Sigmoid colon (tissue), 7 donors: ENCODE results near the gene GP2. TPM values are rescaled to one million over a fixed set of nuclear protein-coding genes. Genes with fewer than 3 reads are reported as not detected.

Experiments
- DNase-seq: peaks from one replicate; pipeline ENCODE4 v3.0.0-alpha.2; 2019
- H3K27ac ChIP-seq, 4 donors: fragments of 200-600 bp; sonication (generic); one replicate each; pipeline ENCODE4 v1.5.1; 2016 to 2019; ENCODE audit warnings: mild to moderate bottlenecking in 1 of 4
- H3K27me3 ChIP-seq, 3 donors: fragments of 200-600 bp; sonication (generic); one replicate each; pipeline ENCODE4 v1.5.1; 2019; ENCODE audit warnings: mild to moderate bottlenecking in 1 of 3
- H3K36me3 ChIP-seq, 4 donors: fragments of 200-600 bp; sonication (generic); one replicate each; pipeline ENCODE4 v1.5.1; 2016 to 2019
- H3K4me1 ChIP-seq, 4 donors: fragments of 200-600 bp; sonication (generic); one replicate each; pipeline ENCODE4 v1.5.1; 2017 to 2019
- H3K4me3 ChIP-seq, 4 donors: fragments of 200-600 bp; sonication (generic); one replicate each; pipeline ENCODE4 v1.5.1; 2017 to 2019; ENCODE audit warnings: mild to moderate bottlenecking in 2 of 4, moderate library complexity in 1 of 4
- H3K9me3 ChIP-seq, 4 donors: fragments of 200-600 bp in 3 of 4; sonication (generic) in 3 of 4; one replicate each; pipeline versions ENCODE4 v1.5.1 to v1.6.1; 2013 to 2019
- EP300 ChIP-seq, 4 donors: sonication (generic); formaldehyde crosslinking; IDR thresholded peaks; one replicate each; pipeline ENCODE4 v1.6.1; 2017; ENCODE audit warnings: antibody characterized with exemption in 4 of 4
- POLR2A ChIP-seq, 2 donors: fragments of 450-650 bp; IDR thresholded peaks; one replicate each; pipeline ENCODE4 v1.6.1; 2016; ENCODE audit warnings: antibody characterized with exemption in 2 of 2, mild to moderate bottlenecking in 2 of 2, moderate library complexity in 2 of 2
- POLR2AphosphoS5 ChIP-seq, 4 donors: sonication (generic); formaldehyde crosslinking; IDR thresholded peaks; one replicate each; pipeline ENCODE4 v1.6.1; 2017; ENCODE audit warnings: antibody characterized with exemption in 4 of 4
- WGBS, 2 donors: extraction: QIAGEN DNeasy Blood & Tissue Kit; methylation state at CpG; one replicate each; pipeline ENCODE4 v1.1.7; 2013; 5-methylcytosine and 5-hydroxymethylcytosine counted together
- intact Hi-C: fragments of 100-400 bp; cut with DNase I; formaldehyde crosslinking; loops from one replicate; pipeline ENCODE4 v1.15.1; 2023
- polyA plus RNA-seq, 3 donors: library from polyadenylated mRNA; stranded (reverse); fragments of 200-250 nt; gene quantifications; one replicate each; pipeline ENCODE4 v1.2.3, GENCODE V29; 2013
- total RNA-seq, 4 donors: library from RNA; depleted of rRNA; stranded (reverse); fragments of >200 nt; gene quantifications; one replicate each; pipeline ENCODE4 v1.1.0, GENCODE V29; 2016
- TF ChIP-seq, protein P1 (sequence below), 4 experiments: fragments of 450-650 bp in 3 of 4; fragments of 200-600 bp in 1 of 4; IDR thresholded peaks; one replicate each; pipeline ENCODE4 v1.5.1; 2016 to 2019; ENCODE audit warnings: antibody characterized with exemption in 4 of 4, mild to moderate bottlenecking in 3 of 4, moderate library complexity in 2 of 4
- donor health status: healthy with polysubstance abuse.
- donor health status: Bipolar disorder and iron deficiency.
- donor health status: healthy.

GP2 gene
- total and polyA plus RNA-seq, 7 donors: 1.0 to 12.0 (median 3.5) TPM; not detected in 4

DNA sequence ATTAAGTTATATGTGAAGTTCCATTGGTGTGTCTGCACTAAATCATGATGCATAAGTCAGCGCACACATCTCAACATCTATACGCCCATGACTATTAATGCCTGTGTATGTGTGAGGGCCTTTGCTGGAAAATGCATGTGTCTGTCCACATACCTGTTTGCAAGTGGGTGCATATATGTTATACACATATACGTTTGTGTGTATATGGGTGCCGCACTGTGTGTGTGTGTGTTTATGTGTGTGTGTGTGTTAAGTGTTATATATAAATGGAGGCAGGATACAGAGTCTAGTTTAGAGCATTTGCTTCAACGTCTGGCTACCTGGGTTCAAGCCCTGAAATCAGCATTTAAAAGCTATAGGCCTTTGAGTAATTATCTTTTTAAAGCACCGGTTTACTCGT is 19.5 kb downstream of the GP2 start:
- TF ChIP-seq EP300 (IDR thresholded peaks at IDR 0.05) (no peak), POLR2A (IDR thresholded peaks at IDR 0.05) (no peak), POLR2AphosphoS5 (IDR thresholded peaks at IDR 0.05) (no peak)
- TF ChIP-seq, protein P1, sequence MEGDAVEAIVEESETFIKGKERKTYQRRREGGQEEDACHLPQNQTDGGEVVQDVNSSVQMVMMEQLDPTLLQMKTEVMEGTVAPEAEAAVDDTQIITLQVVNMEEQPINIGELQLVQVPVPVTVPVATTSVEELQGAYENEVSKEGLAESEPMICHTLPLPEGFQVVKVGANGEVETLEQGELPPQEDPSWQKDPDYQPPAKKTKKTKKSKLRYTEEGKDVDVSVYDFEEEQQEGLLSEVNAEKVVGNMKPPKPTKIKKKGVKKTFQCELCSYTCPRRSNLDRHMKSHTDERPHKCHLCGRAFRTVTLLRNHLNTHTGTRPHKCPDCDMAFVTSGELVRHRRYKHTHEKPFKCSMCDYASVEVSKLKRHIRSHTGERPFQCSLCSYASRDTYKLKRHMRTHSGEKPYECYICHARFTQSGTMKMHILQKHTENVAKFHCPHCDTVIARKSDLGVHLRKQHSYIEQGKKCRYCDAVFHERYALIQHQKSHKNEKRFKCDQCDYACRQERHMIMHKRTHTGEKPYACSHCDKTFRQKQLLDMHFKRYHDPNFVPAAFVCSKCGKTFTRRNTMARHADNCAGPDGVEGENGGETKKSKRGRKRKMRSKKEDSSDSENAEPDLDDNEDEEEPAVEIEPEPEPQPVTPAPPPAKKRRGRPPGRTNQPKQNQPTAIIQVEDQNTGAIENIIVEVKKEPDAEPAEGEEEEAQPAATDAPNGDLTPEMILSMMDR (IDR thresholded peaks at IDR 0.05): no peak
- Histone ChIP-seq H3K9me3 (no peaks in the 10 kb centered on the region), H3K4me1 (no peaks in the 10 kb centered on the region), H3K27ac (no peak overlapping the region), H3K36me3 (no peaks in the 10 kb centered on the region), H3K4me3 (no peak overlapping the region), H3K27me3 (no peaks in the 10 kb centered on the region)
- DNase-seq: no peak
- WGBS, 2 donors: 85 to 92% methylated on average over 7 of the region's 7 CpGs
- intact Hi-C loops: no loop called here

DNA sequence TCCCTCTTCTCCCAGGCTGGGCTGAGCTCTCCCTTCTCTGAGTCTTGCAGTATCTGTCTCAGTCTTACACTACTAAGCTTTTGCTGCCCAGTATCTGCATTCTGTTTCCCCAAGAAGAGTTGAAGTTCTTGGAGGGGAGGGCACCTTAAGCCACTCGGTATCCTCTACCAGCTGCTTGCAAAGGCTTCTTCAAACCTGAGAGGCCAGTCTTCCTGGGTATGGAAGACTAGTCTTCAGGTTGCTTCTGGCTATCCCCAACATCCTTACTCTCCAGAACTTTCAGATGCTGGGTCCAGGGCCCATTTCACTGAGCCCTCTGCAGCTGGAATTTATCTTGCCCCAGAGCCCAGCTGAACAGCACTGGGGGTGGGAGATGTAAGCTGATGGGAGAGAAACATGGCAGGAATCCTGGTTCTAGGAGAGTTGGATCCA is 20.1 kb downstream of the GP2 start:
- no peaks in the 10 kb centered on the region for H3K27me3 ChIP-seq
- TF ChIP-seq EP300 (IDR thresholded peaks at IDR 0.05) (no peak), POLR2A (IDR thresholded peaks at IDR 0.05) (no peak)
- TF ChIP-seq, protein P1 (IDR thresholded peaks at IDR 0.05): no peak
- DNase-seq: no peak
- no peaks in the 10 kb centered on the region for H3K4me1 ChIP-seq
- no peak overlapping the region for H3K27ac ChIP-seq
- H3K4me3 ChIP-seq: no peak overlapping the region
- no peaks in the 10 kb centered on the region for H3K9me3 ChIP-seq
- intact Hi-C loops: no loop called here
- no peaks in the 10 kb centered on the region for H3K36me3 ChIP-seq
- 81 to 92% methylated on average over 1 of the region's 1 CpG for WGBS, 2 donors

DNA sequence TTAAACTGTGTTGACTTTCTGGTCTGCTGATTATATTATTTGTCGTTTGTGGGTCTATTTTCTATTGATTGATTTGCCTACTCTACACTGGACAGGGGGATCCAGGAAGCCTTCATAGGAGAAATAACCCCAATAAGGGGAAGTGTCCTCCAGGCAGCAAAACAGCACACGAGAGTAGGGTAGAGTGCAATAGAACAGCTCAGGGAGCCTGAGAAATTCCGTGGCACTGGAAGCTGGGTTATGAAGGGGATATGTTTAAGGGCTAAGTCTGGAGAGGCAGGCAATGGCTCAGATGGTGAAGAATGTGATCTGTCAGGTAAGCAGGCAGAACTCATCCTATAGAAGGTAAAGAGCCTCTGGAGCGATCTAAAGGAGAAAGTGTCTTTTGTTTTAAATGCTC is 20.9 kb downstream of the GP2 start:
- Histone ChIP-seq H3K9me3 (no peaks in the 10 kb centered on the region), H3K36me3 (no peaks in the 10 kb centered on the region), H3K4me1 (no peaks in the 10 kb centered on the region), H3K4me3 (no peak overlapping the region), H3K27ac (no peak overlapping the region), H3K27me3 (peaks cover 0 to 5% (median 0%) of the 10 kb centered on the region in 3 donors)
- intact Hi-C loops: no loop called here
- DNase-seq: no peak
- 62 to 82% methylated on average over 4 of the region's 4 CpGs for WGBS, 2 donors
- TF ChIP-seq, protein P1 (IDR thresholded peaks at IDR 0.05): no peak
- TF ChIP-seq EP300 (IDR thresholded peaks at IDR 0.05): no peak
- no peak for TF ChIP-seq POLR2AphosphoS5 (IDR thresholded peaks at IDR 0.05)
- no peak for TF ChIP-seq POLR2A (IDR thresholded peaks at IDR 0.05)

DNA sequence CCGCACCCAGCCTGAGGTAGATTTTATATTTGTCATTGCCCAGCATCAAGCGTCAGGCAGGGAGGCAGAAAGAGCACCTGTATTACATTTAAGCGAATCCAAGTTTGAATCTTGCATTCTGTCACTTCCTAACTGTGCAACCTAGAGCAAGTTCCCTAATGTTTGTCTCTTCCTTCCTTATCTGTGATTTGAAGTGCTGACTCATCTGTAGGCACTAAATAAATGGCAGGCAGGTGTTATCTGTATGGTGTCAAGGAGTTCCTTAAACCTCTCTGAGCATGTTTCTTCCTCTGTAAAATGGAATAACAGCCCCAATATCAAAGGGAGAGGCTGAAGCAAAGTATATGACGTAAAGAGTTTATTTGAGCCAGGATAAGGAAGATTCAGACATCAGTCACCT is 24.3 kb downstream of the GP2 start:
- no peak overlapping the region for H3K4me3 ChIP-seq
- DNase-seq: no peak
- no peaks in the 10 kb centered on the region for H3K4me1 ChIP-seq
- WGBS, 2 donors: 25 to 59% methylated on average over 4 of the region's 4 CpGs
- H3K9me3 ChIP-seq: no peaks in the 10 kb centered on the region
- peaks cover 0 to 5% (median 0%) of the 10 kb centered on the region in 3 donors for H3K27me3 ChIP-seq
- intact Hi-C loops: loop anchor here (5.0 kb wide), 1 partner anchor 396 kb away; no protein-coding TSS in a partner anchor
- no peaks in the 10 kb centered on the region for H3K36me3 ChIP-seq
- no peak overlapping the region for H3K27ac ChIP-seq
- TF ChIP-seq POLR2A (IDR thresholded peaks at IDR 0.05): no peak
- TF ChIP-seq, protein P1 (IDR thresholded peaks at IDR 0.05): no peak

DNA sequence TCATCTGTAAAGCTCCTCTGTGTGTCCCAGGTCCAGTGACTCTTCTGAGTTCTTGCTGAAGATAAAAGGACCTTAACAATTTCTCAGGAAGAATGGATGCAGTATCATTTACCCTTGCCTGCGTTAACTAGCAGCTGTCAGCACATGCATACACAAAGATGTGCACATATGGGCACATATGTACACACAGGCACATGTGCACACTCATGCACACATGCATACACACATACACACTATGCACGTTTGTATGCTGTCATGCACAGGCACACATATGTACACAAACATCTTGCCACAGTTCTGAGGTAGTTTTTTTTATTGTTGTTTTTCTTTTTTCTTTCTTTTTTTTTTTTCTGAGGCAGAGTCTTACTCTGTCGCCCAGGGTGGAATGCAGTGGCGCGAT is 24.9 kb downstream of the GP2 start:
- Histone ChIP-seq H3K27me3 (peaks cover 0 to 5% (median 0%) of the 10 kb centered on the region in 3 donors), H3K36me3 (no peaks in the 10 kb centered on the region), H3K4me3 (no peak overlapping the region), H3K9me3 (no peaks in the 10 kb centered on the region), H3K27ac (no peak overlapping the region), H3K4me1 (no peaks in the 10 kb centered on the region)
- WGBS, 2 donors: 62 to 76% methylated on average over 5 of the region's 5 CpGs
- TF ChIP-seq POLR2AphosphoS5 (IDR thresholded peaks at IDR 0.05): no peak
- TF ChIP-seq POLR2A (IDR thresholded peaks at IDR 0.05): no peak
- TF ChIP-seq, protein P1 (IDR thresholded peaks at IDR 0.05): no peak
- TF ChIP-seq EP300 (IDR thresholded peaks at IDR 0.05): no peak
- no peak for DNase-seq
- intact Hi-C loops: loop anchor here (5.0 kb wide), 1 partner anchor 395 kb away; no protein-coding TSS in a partner anchor
